ENCODE data around the gene GPER1.

GPER1 gene

GRCh38 chr7:1054438-1054837 lies 33.5 kb upstream of the GPER1 start:
- DNase-seq, result no peak

DNA sequence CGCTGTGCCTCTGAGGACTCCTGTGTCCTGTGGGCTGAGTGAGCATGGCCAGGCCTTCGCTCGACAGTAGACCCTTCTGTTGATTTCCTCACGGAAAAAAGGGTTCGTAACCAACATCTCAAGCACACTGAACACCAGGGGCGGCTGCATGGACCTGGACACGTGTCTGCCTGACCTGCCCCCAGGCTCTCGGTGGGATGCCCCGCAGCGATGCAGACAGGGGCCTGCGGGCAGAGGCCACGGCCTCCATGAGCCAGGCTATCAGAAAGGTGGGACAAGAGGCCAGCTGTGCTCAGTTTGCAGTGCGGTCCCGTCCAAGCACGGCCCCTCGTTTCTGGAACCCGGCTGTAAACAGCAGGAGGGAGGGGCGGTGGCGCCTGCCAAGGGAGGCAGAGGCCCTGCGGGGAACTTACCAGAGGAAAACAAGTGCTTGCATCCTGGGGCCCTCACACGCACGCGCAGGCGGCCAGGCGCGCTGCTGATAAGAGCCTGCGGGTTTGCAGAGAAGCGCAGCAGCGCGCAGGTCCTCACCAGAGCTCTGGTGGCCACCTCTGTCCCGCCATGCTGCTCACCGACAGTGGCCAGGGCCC lies 33.0 kb upstream of the GPER1 start:
- peak; percentile 10 for DNase-seq

GRCh38 chr7:1055491-1055955 lies 32.4 kb upstream of the GPER1 start:
- DNase-seq, result no peak

- DNase-seq, result no peak
Observed at GRCh38 chr7:1055956-1056784, 31.7 kb upstream of the GPER1 start.

- no peak for DNase-seq
Observed at GRCh38 chr7:1056785-1057410, 31.0 kb upstream of the GPER1 start.

- DNase-seq, result no peak
Observed at GRCh38 chr7:1057416-1058291, 30.3 kb upstream of the GPER1 start.

- DNase-seq, result no peak
Observed at GRCh38 chr7:1058311-1058710, 29.6 kb upstream of the GPER1 start.

DNA sequence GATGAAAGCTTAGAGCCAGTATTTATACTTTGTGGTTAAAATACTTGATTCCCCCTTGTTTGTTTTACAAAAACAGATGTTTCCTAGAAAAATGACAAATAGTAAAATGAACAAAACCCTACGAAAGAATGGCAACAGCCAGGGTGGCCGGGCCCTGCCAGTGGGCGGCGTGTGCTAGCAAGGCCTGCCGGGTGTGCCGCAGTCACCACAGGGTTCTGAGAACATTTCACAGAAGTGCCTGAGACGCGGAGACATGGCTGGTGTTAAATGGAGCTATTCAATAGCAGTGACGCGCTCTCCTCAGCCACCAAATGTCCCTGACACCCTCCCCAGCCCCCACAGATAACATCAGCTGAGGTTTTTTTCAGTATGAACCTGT lies 29.1 kb upstream of the GPER1 start:
- no peak for DNase-seq

DNA sequence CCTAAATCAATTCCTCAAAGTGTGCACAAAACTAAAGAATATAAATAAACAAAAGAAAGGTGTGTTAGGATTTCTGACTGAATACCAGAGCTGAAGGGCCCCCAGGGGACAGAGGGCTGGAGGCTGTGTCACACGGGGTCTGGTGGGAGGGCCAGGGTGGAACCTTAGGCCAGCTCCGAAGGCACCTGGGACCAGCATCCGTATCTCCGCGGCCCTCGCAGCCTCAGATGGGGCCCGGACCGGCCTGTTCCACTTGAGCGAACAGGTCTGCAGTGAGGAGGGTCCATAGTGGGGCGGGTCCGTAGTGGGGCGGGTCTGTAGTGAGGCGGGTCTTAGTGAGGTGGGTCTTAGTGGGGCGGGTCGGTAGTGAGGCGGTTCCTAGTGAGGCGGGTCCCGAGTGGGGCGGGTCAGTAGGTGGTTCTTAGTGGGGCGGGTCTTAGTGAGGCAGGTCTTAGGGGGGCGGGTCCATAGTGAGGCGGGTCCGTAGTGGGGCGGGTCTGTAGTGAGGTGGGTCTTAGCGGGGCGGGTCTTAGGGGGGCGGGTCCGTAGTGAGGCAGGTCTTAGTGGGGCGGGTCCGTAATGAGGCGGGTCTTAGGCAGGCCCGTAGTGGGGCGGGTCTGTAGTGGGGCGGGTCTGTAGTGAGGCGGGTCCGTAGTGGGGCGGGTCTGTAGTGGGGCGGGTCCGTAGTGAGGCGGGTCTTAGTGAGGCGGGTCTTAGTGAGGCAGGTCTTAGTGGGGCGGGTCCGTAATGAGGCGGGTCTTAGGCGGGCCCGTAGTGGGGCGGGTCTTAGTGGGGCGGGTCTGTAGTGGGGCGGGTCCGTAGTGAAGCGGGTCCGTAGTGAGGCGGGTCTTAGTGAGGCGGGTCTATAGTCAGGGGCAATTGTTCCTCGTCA lies 28.5 kb upstream of the GPER1 start:
- no peak for DNase-seq

GRCh38 chr7:1060315-1061072 lies 27.4 kb upstream of the GPER1 start:
- DNase-seq, result no peak

DNA sequence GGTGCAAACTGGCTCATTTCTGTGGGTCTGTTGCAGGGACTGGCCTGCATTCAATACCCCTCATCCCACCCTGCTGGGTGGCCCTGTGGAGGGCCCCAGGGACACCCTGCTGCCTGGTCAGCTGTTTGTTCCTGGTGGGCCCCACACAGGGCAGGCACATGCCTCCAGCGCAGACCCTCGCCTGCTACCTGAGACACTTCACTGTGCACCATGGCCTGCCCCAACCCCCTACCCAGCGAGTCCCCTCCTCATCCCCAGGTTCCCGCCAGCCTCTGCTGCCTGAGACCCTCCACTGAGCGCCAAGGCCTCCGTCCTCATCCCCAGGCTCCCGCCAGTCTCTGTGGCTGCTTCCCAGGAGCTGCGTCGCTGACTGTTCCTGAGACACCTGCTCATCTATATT lies 26.7 kb upstream of the GPER1 start:
- DNase-seq, result no peak

- DNase-seq, result no peak
Observed at GRCh38 chr7:1062296-1063294, 25.3 kb upstream of the GPER1 start.

DNA sequence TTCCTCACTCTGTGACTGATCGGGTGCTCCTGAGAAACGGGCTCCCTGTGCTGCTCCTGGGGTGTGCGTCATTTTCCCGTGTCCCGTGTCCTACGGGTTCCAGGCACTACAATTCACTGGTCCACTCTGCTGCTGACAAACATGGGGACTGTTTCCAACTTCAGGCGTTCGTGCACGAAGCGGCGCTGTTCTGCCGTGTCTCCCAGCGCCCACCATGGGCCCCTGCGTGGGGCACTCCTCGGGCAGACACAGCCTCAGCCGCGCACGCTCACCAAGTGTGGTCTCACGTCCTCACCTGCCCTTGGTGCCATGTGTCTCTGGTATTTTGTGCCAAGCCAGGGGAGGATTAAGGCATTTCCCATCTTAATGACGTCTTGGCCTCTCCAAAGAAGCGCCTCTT lies 24.6 kb upstream of the GPER1 start:
- DNase-seq, result no peak

- DNase-seq, result no peak
Observed at GRCh38 chr7:1064581-1064980, 23.3 kb upstream of the GPER1 start.

DNA sequence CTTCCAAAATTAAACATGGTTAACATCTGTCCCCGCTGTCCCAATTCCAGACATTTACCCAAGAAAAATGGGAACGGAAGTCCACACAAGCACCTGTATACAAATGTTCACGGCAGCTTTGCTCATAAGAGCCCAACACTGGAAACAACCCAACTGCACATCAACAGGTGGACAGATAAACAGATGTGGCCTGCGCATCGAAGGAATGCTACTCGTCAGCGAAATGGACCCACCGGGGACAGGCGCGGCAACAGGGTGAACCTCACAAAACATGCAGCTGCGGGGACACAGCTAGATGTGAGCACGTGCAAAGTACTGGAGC lies 22.7 kb upstream of the GPER1 start:
- no peak for DNase-seq

GRCh38 chr7:1065585-1066241 lies 22.2 kb upstream of the GPER1 start:
- DNase-seq, result no peak

DNA sequence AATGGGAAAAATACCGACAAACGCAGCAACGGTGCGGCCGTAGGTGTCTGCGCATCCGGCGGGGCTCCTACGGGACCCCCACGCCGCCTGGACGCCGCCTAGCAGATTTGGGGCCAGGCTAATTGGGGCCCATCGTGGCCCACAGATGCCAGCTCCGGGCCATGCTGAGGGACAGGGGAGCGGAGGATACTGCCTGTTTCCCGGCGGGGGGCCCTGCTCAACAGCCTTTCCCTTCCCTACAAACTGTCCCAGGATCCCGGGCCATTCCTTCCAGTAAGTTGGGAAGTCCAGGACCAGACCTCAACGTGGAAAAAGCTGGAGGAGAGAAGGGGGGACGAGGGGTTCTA lies 21.7 kb upstream of the GPER1 start:
- no peak for DNase-seq

- no peak for DNase-seq
Observed at GRCh38 chr7:1068013-1068412, 19.9 kb upstream of the GPER1 start.

DNA sequence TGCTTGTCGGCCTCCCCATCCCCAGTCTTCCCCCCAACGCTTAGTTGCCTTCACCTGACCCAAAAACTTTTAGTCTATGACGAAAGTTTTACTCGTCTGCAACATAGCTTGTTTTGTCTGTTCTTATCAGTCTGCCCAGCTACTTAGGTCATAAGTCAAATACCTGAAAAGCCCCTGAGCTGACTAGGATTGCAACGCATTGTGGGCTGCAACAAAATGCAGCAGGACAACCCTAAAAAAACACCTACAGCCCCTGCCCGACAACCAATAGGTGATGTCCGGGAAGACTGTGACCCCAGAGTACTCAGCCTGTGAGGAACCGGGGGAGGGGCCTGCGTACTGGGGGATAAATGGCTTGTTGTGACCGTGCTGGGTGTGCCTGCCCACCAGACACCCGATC lies 19.3 kb upstream of the GPER1 start:
- no peak for DNase-seq

DNA sequence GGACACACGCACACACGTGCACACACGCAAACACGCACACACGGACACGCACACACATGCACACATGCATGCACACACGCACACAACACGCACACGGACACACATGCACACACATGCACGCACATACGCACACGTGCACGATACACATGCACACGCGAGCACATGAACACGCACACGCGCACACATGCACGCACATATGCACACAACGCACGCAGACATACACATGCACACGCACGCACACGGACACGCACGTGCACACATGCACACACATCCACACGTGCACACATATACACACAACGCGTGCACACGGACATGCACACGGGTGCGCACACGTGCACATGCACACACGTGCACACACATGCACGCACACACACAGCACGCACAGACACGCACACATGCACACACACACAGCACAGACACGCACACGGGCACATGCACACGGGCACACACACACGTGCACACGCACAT lies 17.3 kb upstream of the GPER1 start:
- no peak for DNase-seq

Measured in NCI-H446 treated with DMSO at 0.1 percent for 48 hours (cell line).